ENCODE data around the gene NAPEPLD. TPM values are rescaled to one million over a fixed set of nuclear protein-coding genes. Genes with fewer than 3 reads are reported as not detected.
"Not testable (repeated sequence)": the region's sequence is repeated elsewhere in the genome, so short reads cannot be mapped to it uniquely, and the experiment has no call there.

The NAPEPLD gene
- total RNA-seq, 6 experiments from 2014 or later, result 5.8 to 24.6 (median 8.1) TPM

- DNase-seq (no peak), ATAC-seq (no peak)
- Histone ChIP-seq H3K27ac (peak overlapping the region; percentile 96 to 99 (median 98)), H3K4me1 (peaks cover 0 to 59% (median 14%) of the 10 kb centered on the region in 4 donors), H3K9me3 (no peaks in the 10 kb centered on the region), H3K36me3 (no peaks in the 10 kb centered on the region), H3K27me3 (no peaks in the 10 kb centered on the region), H3K4me3 (peak overlapping the region; percentile 59 to 69 (median 65))
- no peak for TF ChIP-seq POLR2A (IDR thresholded peaks at IDR 0.05)
- TF ChIP-seq CTCF (IDR thresholded peaks at IDR 0.05), result no peak
- intact Hi-C loops (cut with DNase I), result no loop called here
- WGBS (ENCODE audit: insufficient coverage, low coverage, low lambda C conversion rate, missing lambda C conversion rate), result 80% methylated on average over 11 of the region's 11 CpGs
Measured at GRCh38 chr7:103149808-103150180, 895 bp upstream of the NAPEPLD start.

DNA sequence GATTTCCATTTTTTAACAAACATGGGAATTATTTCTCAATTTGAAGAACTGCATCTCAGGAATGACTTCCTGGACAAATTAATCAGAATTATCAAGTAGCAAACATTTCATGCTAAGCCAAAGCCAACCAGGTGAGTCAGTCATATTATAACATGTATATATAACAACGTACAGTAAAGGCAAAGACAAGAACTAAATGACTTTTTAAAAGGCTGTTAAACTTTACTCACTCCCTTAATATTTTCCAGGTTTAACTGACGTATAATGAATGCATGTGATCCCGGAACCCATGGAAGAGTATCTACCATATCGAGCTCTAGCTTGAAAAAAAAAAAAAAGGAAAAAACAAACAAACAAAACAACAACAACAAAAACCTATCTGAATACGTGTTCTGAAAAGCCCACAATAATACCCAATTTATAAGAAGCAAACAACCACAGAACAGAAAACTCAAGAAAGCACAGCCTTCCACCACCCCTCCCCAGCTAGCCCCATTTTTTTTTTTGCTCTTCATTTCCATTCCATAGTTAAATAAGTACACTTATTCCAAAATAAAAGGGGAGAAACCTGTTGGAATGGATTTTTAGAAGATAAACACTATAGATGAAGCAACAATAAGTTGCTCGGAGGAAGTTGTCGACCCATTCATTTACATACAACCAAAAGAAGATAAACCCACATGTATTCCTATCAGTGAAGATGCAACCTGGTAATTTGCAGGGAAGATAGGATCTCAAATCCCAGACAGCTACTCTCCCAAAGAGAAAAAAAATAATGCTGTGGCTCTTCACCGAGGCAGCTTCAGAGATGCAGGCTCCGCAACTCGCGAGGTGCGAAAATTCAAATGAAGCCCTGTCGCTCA lies 537 bp downstream of the NAPEPLD start:
- no peaks in the 10 kb centered on the region for H3K27me3 ChIP-seq
- WGBS (ENCODE audit: insufficient coverage, low coverage, low lambda C conversion rate, missing lambda C conversion rate), result under 1% methylated on average over 11 of the region's 13 CpGs
- ATAC-seq (no peak), DNase-seq (no peak)
- peak overlapping the region; percentile 96 to 99 (median 98) for H3K27ac ChIP-seq
- intact Hi-C loops (cut with DNase I), result no loop called here
- no peaks in the 10 kb centered on the region for H3K9me3 ChIP-seq
- peaks cover 0 to 55% (median 14%) of the 10 kb centered on the region in 4 donors for H3K4me1 ChIP-seq
- H3K36me3 ChIP-seq, result no peaks in the 10 kb centered on the region
- H3K4me3 ChIP-seq, result peak overlapping the region; percentile 59 to 69 (median 65)
- TF ChIP-seq CTCF (IDR thresholded peaks at IDR 0.05) (no peak), POLR2A (IDR thresholded peaks at IDR 0.05) (no peak)

- ATAC-seq; DNase-seq; H3K27me3 ChIP-seq; H3K27ac ChIP-seq; H3K36me3 ChIP-seq; intact Hi-C loops (cut with DNase I); H3K9me3 ChIP-seq; H3K4me3 ChIP-seq: not testable (repeated sequence)
- WGBS (ENCODE audit: insufficient coverage, low coverage, low lambda C conversion rate, missing lambda C conversion rate), result 100% methylated on average over 1 of the region's 2 CpGs
- H3K4me1 ChIP-seq, result peaks cover 0 to 28% (median 0%) of the 10 kb centered on the region in 4 donors
Measured at GRCh38 chr7:103144754-103145153, 4.1 kb downstream of the NAPEPLD start.

DNA sequence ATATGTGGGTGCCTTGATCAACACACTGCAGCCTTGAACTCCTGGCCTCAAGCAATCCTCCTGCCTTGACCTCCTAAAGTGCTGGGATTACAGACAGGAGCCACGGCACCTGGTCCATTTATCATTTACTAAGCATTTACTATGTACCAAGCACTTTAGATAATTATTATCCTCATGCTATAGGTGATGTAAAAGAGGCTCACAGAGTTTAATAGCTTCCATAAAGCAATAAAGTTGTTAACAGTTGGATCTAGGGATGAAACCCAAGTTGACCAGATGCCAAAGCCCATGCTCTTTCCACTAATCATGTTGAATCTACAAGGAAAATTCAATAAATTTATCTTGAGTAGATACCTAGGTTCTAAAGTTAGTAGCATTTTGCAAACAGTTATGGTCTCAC lies 5.0 kb downstream of the NAPEPLD start:
- H3K27ac ChIP-seq, result no peak overlapping the region

More for the DNA sequence above, 5.0 kb downstream of the NAPEPLD start:
- Histone ChIP-seq H3K4me1 (peaks cover 0 to 26% (median 0%) of the 10 kb centered on the region in 4 donors), H3K4me3 (no peak overlapping the region), H3K36me3 (no peaks in the 10 kb centered on the region), H3K9me3 (no peaks in the 10 kb centered on the region), H3K27me3 (no peaks in the 10 kb centered on the region)
- TF ChIP-seq POLR2A (IDR thresholded peaks at IDR 0.05) (no peak), CTCF (IDR thresholded peaks at IDR 0.05) (no peak)
- intact Hi-C loops (cut with DNase I), result no loop called here
- 83% methylated on average over 1 of the region's 1 CpG for WGBS (ENCODE audit: insufficient coverage, low coverage, low lambda C conversion rate, missing lambda C conversion rate)
- ATAC-seq, result no peak
- DNase-seq, result no peak
